NCI-H226 (cell line): Measurements from ENCODE around the gene TRIP6.
A peak's percentile ranks its signal among the peaks of the same experiment; 100 is the strongest.
"Not testable (repeated sequence)": the region's sequence is repeated elsewhere in the genome, so short reads cannot be mapped to it uniquely, and the experiment has no call there.

Experiments
- DNase-seq: peaks from one replicate; pipeline ENCODE4 v3.0.0-alpha.2; 2015

TRIP6 gene

GRCh38 chr7:100891568-100892247, 24.5 kb downstream of the TRIP6 start:
- DNase-seq, result no peak

GRCh38 chr7:100892364-100893317, 25.5 kb downstream of the TRIP6 start:
- no peak for DNase-seq

- no peak for DNase-seq
Observed at GRCh38 chr7:100893318-100893895, 26.2 kb downstream of the TRIP6 start.

- DNase-seq, result no peak
Observed at GRCh38 chr7:100893910-100894721, 26.9 kb downstream of the TRIP6 start.

- DNase-seq, result no peak
Observed at GRCh38 chr7:100894860-100895700, 27.9 kb downstream of the TRIP6 start.

- DNase-seq, result no peak
Observed at GRCh38 chr7:100895701-100895955, 28.4 kb downstream of the TRIP6 start, which contains the start of gene ACHE. TSS of gene ACHE (minus strand) at chr7:100895888. CDS start at chr7:100894232, 1,656 bp downstream.

GRCh38 chr7:100895956-100896731, 29.0 kb downstream of the TRIP6 start:
- DNase-seq, result no peak

GRCh38 chr7:100896732-100897608, 29.8 kb downstream of the TRIP6 start:
- DNase-seq, result no peak

- DNase-seq, result no peak
Observed at GRCh38 chr7:100897772-100898454, 30.7 kb downstream of the TRIP6 start.

GRCh38 chr7:100899432-100899831, 32.2 kb downstream of the TRIP6 start:
- no peak for DNase-seq

GRCh38 chr7:100900978-100901377, 33.8 kb downstream of the TRIP6 start:
- no peak for DNase-seq

GRCh38 chr7:100901921-100902332, 34.7 kb downstream of the TRIP6 start:
- DNase-seq, result no peak

GRCh38 chr7:100902638-100903037, 35.5 kb downstream of the TRIP6 start:
- no peak for DNase-seq

GRCh38 chr7:100908512-100908911, 41.3 kb downstream of the TRIP6 start:
- no peak for DNase-seq

- not testable (repeated sequence) for DNase-seq
Observed at GRCh38 chr7:100910443-100910842, 43.3 kb downstream of the TRIP6 start.

GRCh38 chr7:100911484-100911883, 44.3 kb downstream of the TRIP6 start:
- DNase-seq, result no peak

GRCh38 chr7:100914208-100914878, 47.2 kb downstream of the TRIP6 start:
- peak; percentile 6 for DNase-seq

- DNase-seq, result peak; percentile 67
Observed at GRCh38 chr7:100914879-100915447, 47.8 kb downstream of the TRIP6 start.
